ENCODE results near the gene TRPV4. TPM values are rescaled to one million over a fixed set of nuclear protein-coding genes. Genes with fewer than 3 reads are reported as not detected.

Gene TRPV4
- total RNA-seq, 1 experiment from 2014 or later: 2.9 TPM

- no peaks in the 10 kb centered on the region for H3K4me1 Mint-ChIP-seq
- H3K36me3 Mint-ChIP-seq: peaks cover 9% of the 10 kb centered on the region; the same call in 1 of the 2 replicates
- peak; percentile 3 for DNase-seq (ENCODE audit: low spot score)
- ChIA-PET POLR2A (no interaction called here), CTCF (interaction anchor here (0.6 to 3.2 kb wide), 3 partner anchors 12 to 237 kb away, joined by 3 to 15 read pairs (median 11); no protein-coding TSS in a partner anchor)
- no peaks in the 10 kb centered on the region for H3K27me3 Mint-ChIP-seq (ENCODE audit: low read depth)
- no peak for TF ChIP-seq ZBTB21 (CRISPR knock-in tag; IDR thresholded peaks at IDR 0.05; ENCODE audit: borderline replicate concordance)
- no peak for TF ChIP-seq NR2C2 (CRISPR knock-in tag; IDR thresholded peaks at IDR 0.05)
- no peak for TF ChIP-seq ZNF219 (CRISPR knock-in tag; IDR thresholded peaks at IDR 0.05; ENCODE audit: borderline replicate concordance)
- no peak for TF ChIP-seq NFATC4 (CRISPR knock-in tag; IDR thresholded peaks at IDR 0.05)
- TF ChIP-seq HMGXB4 (CRISPR knock-in tag; IDR thresholded peaks at IDR 0.05): no peak
- H3K4me3 Mint-ChIP-seq: no peak overlapping the region
- ATAC-seq: no peak
- H3K9me3 Mint-ChIP-seq: peaks cover 22% of the 10 kb centered on the region
- H3K27ac Mint-ChIP-seq: no peak overlapping the region
Observed at GRCh38 chr12:109752117-109753053, 80.8 kb downstream of the TRPV4 start.

GRCh38 chr12:109744986-109745942 is 87.9 kb downstream of the TRPV4 start:
- Mint-ChIP-seq H3K36me3 (no peaks in the 10 kb centered on the region), H3K27me3 (ENCODE audit: low read depth) (no peaks in the 10 kb centered on the region), H3K27ac (no peak overlapping the region), H3K4me3 (no peak overlapping the region), H3K4me1 (no peaks in the 10 kb centered on the region), H3K9me3 (no peaks in the 10 kb centered on the region)
- no peak for ATAC-seq
- POLR2A ChIA-PET: no interaction called here
- CTCF ChIA-PET: interaction anchor here (1.0 to 1.3 kb wide), 2 partner anchors 9 to 19 kb away, joined by 4 read pairs; no protein-coding TSS in a partner anchor
- no peak for DNase-seq (ENCODE audit: low spot score)
- TF ChIP-seq ZNF425 (CRISPR knock-in tag; conservative IDR thresholded peaks at IDR 0.05): no peak
- TF ChIP-seq TEAD4 (CRISPR knock-in tag; IDR thresholded peaks at IDR 0.05): no peak
- no peak for TF ChIP-seq ZNF396 (CRISPR knock-in tag; IDR thresholded peaks at IDR 0.05; ENCODE audit: borderline replicate concordance)
- no peak for TF ChIP-seq E2F1 (CRISPR knock-in tag; IDR thresholded peaks at IDR 0.05)
- TF ChIP-seq JUN (CRISPR knock-in tag; IDR thresholded peaks at IDR 0.05): no peak
- no peak for TF ChIP-seq SMAD3 (CRISPR knock-in tag; IDR thresholded peaks at IDR 0.05; ENCODE audit: borderline replicate concordance)
- no peak for TF ChIP-seq KAT7 (CRISPR knock-in tag; IDR thresholded peaks at IDR 0.05; ENCODE audit: borderline replicate concordance)
- TF ChIP-seq TP53 (CRISPR knock-in tag; IDR thresholded peaks at IDR 0.05): no peak
- TF ChIP-seq NFATC4 (CRISPR knock-in tag; IDR thresholded peaks at IDR 0.05): no peak
- no peak for TF ChIP-seq MLX (CRISPR knock-in tag; IDR thresholded peaks at IDR 0.05)
- no peak for TF ChIP-seq ZNF219 (CRISPR knock-in tag; IDR thresholded peaks at IDR 0.05; ENCODE audit: borderline replicate concordance)
- no peak for TF ChIP-seq ATF2 (CRISPR knock-in tag; IDR thresholded peaks at IDR 0.05; ENCODE audit: borderline replicate concordance, low read depth)
- no peak for TF ChIP-seq E2F4 (CRISPR knock-in tag; IDR thresholded peaks at IDR 0.05; ENCODE audit: borderline replicate concordance, low read depth)
- TF ChIP-seq HMGXB4 (CRISPR knock-in tag; IDR thresholded peaks at IDR 0.05): no peak
- no peak for TF ChIP-seq ETV6 (CRISPR knock-in tag; IDR thresholded peaks at IDR 0.05)
- TF ChIP-seq FOXP1 (CRISPR knock-in tag; IDR thresholded peaks at IDR 0.05; ENCODE audit: borderline replicate concordance): no peak
- TF ChIP-seq SMAD4 (CRISPR knock-in tag; IDR thresholded peaks at IDR 0.05): no peak
- no peak for TF ChIP-seq ZNF671 (CRISPR knock-in tag; IDR thresholded peaks at IDR 0.05)
